ENCODE results near the gene DHCR24. TPM values are rescaled to one million over a fixed set of nuclear protein-coding genes. Genes with fewer than 3 reads are reported as not detected.
"Not testable (repeated sequence)": the region's sequence is repeated elsewhere in the genome, so short reads cannot be mapped to it uniquely, and the experiment has no call there.

The DHCR24 gene
- 100 to 1,000 TPM; 217 to 298 TPM for total RNA-seq
- long read RNA-seq, full-length matches to known transcripts, result 119 of 420 reads
- long read RNA-seq, partial matches to known transcripts, result 91 of 420 reads
- long read RNA-seq, other reads (novel, unspliced or antisense), result 210 of 420 reads

- DNase-seq (peak; percentile 85 to 86), ATAC-seq (peak; percentile 91)
- intact Hi-C loops (cut with DNase I, micrococcal nuclease), result no loop called here
Observed at GRCh38 chr1:54886724-54887664, at the start of gene DHCR24. Gene DHCR24 (minus strand): TSS chr1:54887195. CDS start chr1:54887119, 76 bp downstream.

- DNase-seq (no peak), ATAC-seq (no peak)
- intact Hi-C loops (cut with DNase I, micrococcal nuclease), result no loop called here
Observed at GRCh38 chr1:54936791-54937190, 49.8 kb upstream of the DHCR24 start.

- no peak for DNase-seq
- intact Hi-C loops (cut with DNase I, micrococcal nuclease), result no loop called here
- ATAC-seq, result no peak
Observed at GRCh38 chr1:54934869-54935268, 47.9 kb upstream of the DHCR24 start.

- ATAC-seq; intact Hi-C loops (cut with DNase I, micrococcal nuclease); DNase-seq: not testable (repeated sequence)
Observed at GRCh38 chr1:54934081-54934480, 47.1 kb upstream of the DHCR24 start.

- no peak for DNase-seq
- intact Hi-C loops (cut with DNase I, micrococcal nuclease), result no loop called here
Observed at GRCh38 chr1:54931275-54931840, 44.4 kb upstream of the DHCR24 start.

GRCh38 chr1:54929700-54930099, 42.7 kb upstream of the DHCR24 start:
- ATAC-seq, result no peak
- intact Hi-C loops (cut with DNase I, micrococcal nuclease), result no loop called here
- no peak for DNase-seq

More at GRCh38 chr1:54931275-54931840, 44.4 kb upstream of the DHCR24 start:
- ATAC-seq, result no peak

GRCh38 chr1:54928327-54928726, 41.3 kb upstream of the DHCR24 start:
- ATAC-seq (no peak), DNase-seq (no peak)
- intact Hi-C loops (cut with DNase I, micrococcal nuclease), result no loop called here

- intact Hi-C loops (cut with DNase I, micrococcal nuclease), result no loop called here
- ATAC-seq, result no peak
- no peak for DNase-seq
Observed at GRCh38 chr1:54927472-54928240, 40.7 kb upstream of the DHCR24 start.

- intact Hi-C loops (cut with DNase I, micrococcal nuclease), result no loop called here
- no peak for ATAC-seq
Observed at GRCh38 chr1:54926970-54927369, 40.0 kb upstream of the DHCR24 start.

GRCh38 chr1:54922921-54923421, 36.0 kb upstream of the DHCR24 start:
- intact Hi-C loops (cut with DNase I, micrococcal nuclease), result no loop called here
- ATAC-seq (no peak), DNase-seq (no peak)

More at GRCh38 chr1:54926970-54927369, 40.0 kb upstream of the DHCR24 start:
- DNase-seq, result no peak

GRCh38 chr1:54922040-54922761, 35.2 kb upstream of the DHCR24 start:
- no peak for DNase-seq
- intact Hi-C loops (cut with DNase I, micrococcal nuclease), result no loop called here
- no peak for ATAC-seq

GRCh38 chr1:54919367-54920359, 32.7 kb upstream of the DHCR24 start:
- ATAC-seq (peak; percentile 99), DNase-seq (peak in 1 of 2 donors; percentile 14)
- intact Hi-C loops (cut with DNase I, micrococcal nuclease), result no loop called here

- ATAC-seq; DNase-seq; intact Hi-C loops (cut with DNase I, micrococcal nuclease): not testable (repeated sequence)
Observed at GRCh38 chr1:54911076-54911475, 24.1 kb upstream of the DHCR24 start.

GRCh38 chr1:54906586-54906985, 19.6 kb upstream of the DHCR24 start:
- intact Hi-C loops (cut with DNase I, micrococcal nuclease), result no loop called here
- DNase-seq, result no peak
- ATAC-seq, result no peak

- ATAC-seq, result no peak
- no peak for DNase-seq
- intact Hi-C loops (cut with DNase I, micrococcal nuclease), result no loop called here
Observed at GRCh38 chr1:54904476-54905048, 17.6 kb upstream of the DHCR24 start.

- ATAC-seq, result no peak
- intact Hi-C loops (cut with DNase I, micrococcal nuclease), result no loop called here
- DNase-seq, result no peak
Observed at GRCh38 chr1:54894271-54894670, 7.3 kb upstream of the DHCR24 start.

GRCh38 chr1:54892586-54892985, 5.6 kb upstream of the DHCR24 start:
- DNase-seq (no peak), ATAC-seq (no peak)
- intact Hi-C loops (cut with DNase I, micrococcal nuclease), result no loop called here
